Natural killer cell (primary cell): ENCODE measurements around the gene GRIN2A. TPM values are rescaled to one million over a fixed set of nuclear protein-coding genes. Genes with fewer than 3 reads are reported as not detected.

Experiments
- ATAC-seq, 3 donors: fragments of 150-1000 bp in 2 of 3; fragments of 200-7000 bp in 1 of 3; cut with Tn5 transposase; 1 replicate in 1 of 3; 2 replicates in 2 of 3; pipeline ENCODE4 v1.10.0; 2021; ENCODE audit warnings: mild to moderate bottlenecking in 2 of 3, moderate library complexity in 2 of 3
- DNase-seq, 2 donors: peaks; one replicate each; pipeline versions ENCODE4 v3.0.0 to v3.0.0-alpha.2; 2013 to 2021; ENCODE audit warnings: mixed read lengths in 1 of 2
- H3K27ac ChIP-seq: one replicate; pipeline ENCODE4 v1.5.1; 2013; ENCODE audit warnings: mild to moderate bottlenecking, low read length
- H3K27me3 ChIP-seq: one replicate; pipeline ENCODE4 v1.6.1; 2013; ENCODE audit warnings: low read length; ENCODE audit not compliant: control insufficient read depth, insufficient read depth
- H3K36me3 ChIP-seq: one replicate; pipeline ENCODE4 v1.6.1; 2013; ENCODE audit warnings: low read length; ENCODE audit not compliant: control insufficient read depth, insufficient read depth
- H3K4me1 ChIP-seq: one replicate; pipeline ENCODE4 v1.6.1; 2013; ENCODE audit warnings: low read length; ENCODE audit not compliant: control insufficient read depth, insufficient read depth
- H3K4me3 ChIP-seq: one replicate; pipeline ENCODE4 v1.5.1; 2013; ENCODE audit warnings: low read length
- H3K9me3 ChIP-seq: one replicate; pipeline ENCODE4 v1.6.1; 2013; ENCODE audit warnings: low read length; ENCODE audit not compliant: control insufficient read depth, insufficient read depth
- H3K27ac Mint-ChIP-seq, 2 donors: one replicate each; pipeline ENCODE4 v1.8.0; 2022; ENCODE audit warnings: mild to moderate bottlenecking in 2 of 2, mixed read lengths in 2 of 2, moderate library complexity in 1 of 2
- H3K27me3 Mint-ChIP-seq, 2 donors: one replicate each; pipeline ENCODE4 v1.8.0; 2022; ENCODE audit warnings: low read depth in 2 of 2, mixed read lengths in 2 of 2
- H3K36me3 Mint-ChIP-seq: one replicate; pipeline ENCODE4 v1.8.0; 2022; ENCODE audit warnings: mixed read lengths
- H3K4me1 Mint-ChIP-seq, 2 donors: one replicate each; pipeline ENCODE4 v1.8.0; 2022; ENCODE audit warnings: mixed read lengths in 2 of 2
- H3K4me3 Mint-ChIP-seq: one replicate; pipeline ENCODE4 v1.8.0; 2022; ENCODE audit warnings: mild to moderate bottlenecking, moderate library complexity, mixed read lengths
- H3K9me3 Mint-ChIP-seq, 2 donors: one replicate each; pipeline ENCODE4 v1.8.0; 2022; ENCODE audit warnings: mixed read lengths in 2 of 2
- CTCF ChIP-seq: fragments of 200-600 bp; IDR thresholded peaks from one replicate; pipeline ENCODE4 v1.8.0; 2022; ENCODE audit warnings: antibody characterized with exemption
- WGBS: methylation state at CpG from one replicate; pipeline ENCODE4 v1.1.7; 2013; ENCODE audit warnings: missing lambda C conversion rate; ENCODE audit not compliant: insufficient coverage; 5-methylcytosine and 5-hydroxymethylcytosine counted together
- intact Hi-C: fragments of 100-400 bp; cut with micrococcal nuclease; formaldehyde crosslinking; loops from one replicate; pipeline ENCODE4 v1.14.2; 2022
- total RNA-seq, 4 donors: library from RNA; stranded (reverse); fragments of 120-200 nt in 1 of 4; gene quantifications; one replicate each; pipeline versions ENCODE4 v1.2.3 to v1.2.4, GENCODE V29; 2013 to 2022

GRIN2A gene
- total RNA-seq, 3 donors from 2014 or later (not counting 1 experiment from before 2014, with no cell fraction given), result not detected

- no peaks in the 10 kb centered on the region for H3K36me3 Mint-ChIP-seq
- H3K27ac Mint-ChIP-seq, result no peak overlapping the region
- Histone ChIP-seq H3K27ac (no peak overlapping the region), H3K4me3 (no peak overlapping the region), H3K27me3 (no peaks in the 10 kb centered on the region), H3K4me1 (no peaks in the 10 kb centered on the region), H3K36me3 (no peaks in the 10 kb centered on the region), H3K9me3 (no peaks in the 10 kb centered on the region)
- no peak for ATAC-seq
- intact Hi-C loops, result no loop called here
- DNase-seq, result no peak
- peaks cover 0 to 6% of the 10 kb centered on the region in 2 donors for H3K9me3 Mint-ChIP-seq
- WGBS, result 82% methylated on average over 4 of the region's 5 CpGs
- no peak overlapping the region for H3K4me3 Mint-ChIP-seq
- no peaks in the 10 kb centered on the region for H3K4me1 Mint-ChIP-seq
- no peak for TF ChIP-seq CTCF
- peaks cover 0 to 4% of the 10 kb centered on the region in 2 donors for H3K27me3 Mint-ChIP-seq
These were observed 249.1 kb downstream of the GRIN2A start for GRCh38 chr16:9932919-9933653.

- no peak for TF ChIP-seq CTCF
- Histone ChIP-seq H3K27me3 (no peaks in the 10 kb centered on the region), H3K36me3 (no peaks in the 10 kb centered on the region), H3K4me3 (no peak overlapping the region), H3K9me3 (no peaks in the 10 kb centered on the region), H3K4me1 (no peaks in the 10 kb centered on the region), H3K27ac (no peak overlapping the region)
- Mint-ChIP-seq H3K27ac (no peak overlapping the region), H3K36me3 (no peaks in the 10 kb centered on the region), H3K27me3 (peaks cover 0 to 4% of the 10 kb centered on the region in 2 donors), H3K4me1 (no peaks in the 10 kb centered on the region), H3K9me3 (peaks cover 0 to 4% of the 10 kb centered on the region in 2 donors), H3K4me3 (no peak overlapping the region)
- WGBS, result no CpG with 5 or more reads among the region's 1 CpG
- intact Hi-C loops, result no loop called here
- no peak for ATAC-seq
- DNase-seq, result no peak
These were observed 250.2 kb downstream of the GRIN2A start for GRCh38 chr16:9932000-9932399.

- TF ChIP-seq CTCF, result no peak
- DNase-seq, result no peak
- Histone ChIP-seq H3K9me3 (no peaks in the 10 kb centered on the region), H3K4me1 (no peaks in the 10 kb centered on the region), H3K36me3 (no peaks in the 10 kb centered on the region), H3K27ac (no peak overlapping the region), H3K4me3 (no peak overlapping the region), H3K27me3 (no peaks in the 10 kb centered on the region)
- Mint-ChIP-seq H3K4me3 (no peak overlapping the region), H3K27me3 (peaks cover 0 to 4% of the 10 kb centered on the region in 2 donors), H3K27ac (no peak overlapping the region), H3K4me1 (no peaks in the 10 kb centered on the region), H3K9me3 (peaks cover 0 to 4% of the 10 kb centered on the region in 2 donors), H3K36me3 (no peaks in the 10 kb centered on the region)
- 76% methylated on average over 4 of the region's 4 CpGs for WGBS
- no peak for ATAC-seq
- intact Hi-C loops, result no loop called here
These were observed 252.4 kb downstream of the GRIN2A start for GRCh38 chr16:9929836-9930235.

- no peak for DNase-seq
- H3K27ac ChIP-seq, result no peak overlapping the region
- Mint-ChIP-seq H3K9me3 (peaks cover 0 to 4% of the 10 kb centered on the region in 2 donors), H3K27me3 (peaks cover 0 to 4% of the 10 kb centered on the region in 2 donors), H3K27ac (no peak overlapping the region), H3K4me1 (no peaks in the 10 kb centered on the region), H3K4me3 (no peak overlapping the region), H3K36me3 (no peaks in the 10 kb centered on the region)
- no peak for TF ChIP-seq CTCF
- H3K9me3 ChIP-seq, result no peaks in the 10 kb centered on the region
- no peak overlapping the region for H3K4me3 ChIP-seq
- no peak for ATAC-seq
- intact Hi-C loops, result no loop called here
- H3K36me3 ChIP-seq, result no peaks in the 10 kb centered on the region
- no peaks in the 10 kb centered on the region for H3K4me1 ChIP-seq
- H3K27me3 ChIP-seq, result no peaks in the 10 kb centered on the region
These were observed 252.9 kb downstream of the GRIN2A start for GRCh38 chr16:9929313-9929712.
